HG02678 (cell line): ENCODE data around the gene FAM174A.
"Not testable (repeated sequence)": the region's sequence is repeated elsewhere in the genome, so short reads cannot be mapped to it uniquely, and the experiment has no call there.

Experiments used
- ATAC-seq: cut with Tn5 transposase; IDR thresholded peaks from one replicate; pipeline ENCODE4 v1.9.1; 2021; ENCODE audit warnings: mild to moderate bottlenecking, moderate library complexity; ENCODE audit not compliant: unreplicated experiment

The FAM174A gene

DNA sequence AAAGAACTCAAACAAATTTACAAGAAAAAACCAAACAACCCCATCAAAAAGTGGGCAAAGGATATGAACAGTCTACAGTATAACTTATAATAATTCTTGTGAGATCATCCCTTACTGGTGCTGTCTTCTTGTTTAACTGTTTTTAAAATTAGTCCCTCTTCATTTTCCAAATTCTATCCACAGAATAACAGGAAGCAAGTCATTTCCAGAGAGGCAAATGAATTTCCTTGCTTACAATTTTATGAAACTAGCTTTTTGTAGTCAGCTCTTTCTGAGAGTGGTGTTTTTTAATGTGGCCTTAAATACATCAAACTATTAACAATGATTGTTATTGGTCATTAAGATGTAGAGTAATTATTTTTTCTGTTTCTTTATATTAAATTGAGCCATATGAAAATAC, 40.6 kb downstream of the FAM174A start:
- ATAC-seq, result no peak

- no peak for ATAC-seq
Measured at GRCh38 chr5:100576217-100576751, 41.1 kb downstream of the FAM174A start.

- ATAC-seq, result no peak
Measured at GRCh38 chr5:100577506-100577905, 42.3 kb downstream of the FAM174A start.

- ATAC-seq, result peak; percentile 98
Measured at GRCh38 chr5:100584069-100584468, 48.9 kb downstream of the FAM174A start.

GRCh38 chr5:100584889-100585288, 49.7 kb downstream of the FAM174A start:
- ATAC-seq, result no peak

GRCh38 chr5:100590867-100591266, 55.7 kb downstream of the FAM174A start:
- ATAC-seq, result no peak

GRCh38 chr5:100595152-100595811, 60.1 kb downstream of the FAM174A start:
- ATAC-seq, result no peak

DNA sequence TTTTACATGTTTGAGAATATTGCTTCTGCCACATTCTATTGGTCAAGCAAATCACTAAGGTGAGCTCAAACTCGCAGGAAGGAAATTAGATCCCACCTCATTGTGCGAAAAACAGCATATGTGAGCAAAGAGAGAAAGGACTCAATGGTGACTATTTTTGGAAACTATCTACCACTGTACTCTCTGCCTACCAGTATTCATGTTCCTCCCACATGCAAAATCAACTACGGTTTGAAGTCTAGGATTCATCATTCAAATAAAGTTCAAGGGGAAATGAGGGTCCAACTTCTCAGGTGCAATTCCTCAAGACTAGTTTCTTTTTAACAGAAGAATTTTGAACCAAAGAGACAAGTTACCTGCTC, 60.6 kb downstream of the FAM174A start:
- ATAC-seq, result no peak

- no peak for ATAC-seq
Measured at GRCh38 chr5:100598446-100598845, 63.3 kb downstream of the FAM174A start.

GRCh38 chr5:100600298-100600994, 65.3 kb downstream of the FAM174A start:
- ATAC-seq, result no peak

DNA sequence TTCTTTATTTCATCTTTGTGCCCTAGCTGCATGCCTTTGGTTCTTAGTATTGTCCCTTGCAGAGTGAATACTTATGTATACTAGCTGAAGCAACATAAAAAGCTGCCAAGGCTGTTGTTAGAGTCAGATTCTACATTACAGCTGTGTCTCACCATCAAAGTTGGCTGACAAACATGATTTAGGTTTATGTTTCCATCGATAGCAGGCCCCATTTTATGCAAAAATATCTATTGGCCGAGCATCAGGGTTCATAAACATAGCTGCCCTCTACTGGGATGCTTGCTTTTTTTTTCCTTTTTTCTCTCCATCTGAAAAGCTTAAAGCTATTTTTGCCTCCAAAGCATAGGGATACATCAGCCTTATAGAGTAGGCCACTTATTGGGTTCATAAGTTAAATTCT, 68.0 kb downstream of the FAM174A start:
- no peak for ATAC-seq

DNA sequence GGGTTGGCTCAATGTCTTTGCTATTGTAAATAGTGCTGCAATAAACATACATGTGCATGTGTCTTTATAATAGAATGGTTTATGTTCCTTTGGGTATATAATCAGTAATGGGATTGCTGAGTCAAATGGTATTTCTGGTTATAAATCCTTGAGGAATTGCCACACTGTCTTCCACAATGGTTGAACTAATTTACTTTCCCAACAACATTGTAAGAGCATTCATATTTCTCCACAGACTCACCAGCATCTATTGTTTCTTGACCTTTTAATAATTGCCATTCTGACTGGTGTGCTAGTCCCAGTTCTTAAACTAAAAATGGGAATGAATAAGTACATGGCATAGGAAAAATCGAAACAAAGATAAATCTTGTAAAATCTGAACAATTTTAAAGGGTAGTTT, 68.8 kb downstream of the FAM174A start:
- not testable (repeated sequence) for ATAC-seq

DNA sequence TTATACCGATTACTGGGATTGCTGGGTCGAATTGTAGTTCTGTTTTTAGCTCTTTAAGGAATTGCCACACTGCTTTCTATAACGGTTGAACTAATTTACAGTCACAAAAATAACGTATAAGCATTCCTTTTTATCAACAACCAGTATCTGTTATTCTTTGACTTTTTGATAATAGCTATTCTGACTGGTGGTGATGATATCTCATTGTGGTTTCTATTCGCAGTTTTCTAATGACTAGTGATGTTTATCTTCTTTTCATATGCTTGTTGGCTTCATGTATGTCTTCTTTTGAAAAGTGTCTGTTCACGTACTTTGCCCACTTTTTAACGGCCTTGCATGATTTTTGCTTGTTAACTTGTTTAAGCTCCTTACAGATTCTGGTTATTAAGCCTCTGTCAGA, 74.4 kb downstream of the FAM174A start:
- no peak for ATAC-seq

DNA sequence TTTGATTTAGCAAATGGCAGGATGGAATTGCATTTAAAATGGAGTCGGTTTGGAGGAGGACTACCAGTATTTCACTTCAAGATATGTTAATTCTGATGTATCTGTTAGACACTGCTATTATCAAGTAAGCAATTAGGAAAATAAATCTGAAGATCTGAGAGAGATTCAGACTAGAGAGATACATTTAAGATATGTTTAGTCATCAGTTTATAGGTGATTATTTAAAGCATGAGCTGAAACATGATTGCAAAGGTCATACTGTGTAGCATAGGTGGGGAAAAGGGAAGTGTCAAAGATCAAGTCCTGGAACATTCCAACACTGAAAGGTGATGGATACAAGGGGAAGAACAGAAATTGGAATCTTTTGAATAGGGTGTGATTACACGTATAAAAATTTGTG, 79.1 kb downstream of the FAM174A start:
- no peak for ATAC-seq

DNA sequence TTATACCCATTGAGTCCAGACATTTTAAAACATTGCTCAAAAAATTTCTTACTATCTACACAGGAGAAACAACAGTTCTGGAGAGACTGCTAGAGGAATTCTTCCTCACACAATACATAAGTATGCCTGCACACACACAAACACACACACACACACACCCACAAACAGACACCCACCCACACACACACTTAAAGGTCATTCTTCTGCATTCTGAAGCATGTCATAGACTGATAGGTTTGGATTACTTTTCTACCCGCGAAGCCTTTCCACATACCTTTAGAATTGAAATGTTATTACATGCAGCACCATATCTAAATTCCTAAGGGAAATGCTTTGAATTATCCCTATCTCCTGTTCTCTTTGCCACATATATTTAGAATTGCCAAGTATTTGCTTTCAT, 80.2 kb downstream of the FAM174A start:
- ATAC-seq, result no peak

GRCh38 chr5:100616291-100616690, 81.1 kb downstream of the FAM174A start:
- no peak for ATAC-seq

GRCh38 chr5:100616981-100617380, 81.8 kb downstream of the FAM174A start:
- no peak for ATAC-seq

- ATAC-seq, result peak; percentile 92
Measured at GRCh38 chr5:100623719-100624118, 88.5 kb downstream of the FAM174A start.

GRCh38 chr5:100634937-100635534, 99.9 kb downstream of the FAM174A start:
- peak; percentile 73 for ATAC-seq
